ENCODE results near the gene CD6. TPM values are rescaled to one million over a fixed set of nuclear protein-coding genes. Genes with fewer than 3 reads are reported as not detected.

CD6 gene
- total and polyA plus RNA-seq, 4 donors, result 1.2 to 3.1 (median 1.7) TPM

GRCh38 chr11:60935676-60936442 is 35.6 kb upstream of the CD6 start:
- Histone ChIP-seq H3K27ac (ENCODE audit: low read depth in 1 of 2, low read length in 1 of 2) (peak overlapping the region; percentile 20 to 41), H3K36me3 (ENCODE audit: control insufficient read depth in 4 of 4, insufficient read depth in 4 of 4, low read length in 4 of 4) (peaks cover 0 to 14% (median 7%) of the 10 kb centered on the region in 4 donors)

GRCh38 chr11:60936467-60937143 is 34.9 kb upstream of the CD6 start:
- ATAC-seq (ENCODE audit: insufficient read depth, low FRiP score) (no peak), DNase-seq (no peak)
- Histone ChIP-seq H3K4me3 (no peak overlapping the region), H3K27me3 (ENCODE audit: control insufficient read depth in 3 of 3, insufficient read depth in 3 of 3, low read length in 2 of 3) (no peaks in the 10 kb centered on the region), H3K27ac (ENCODE audit: low read depth in 1 of 2, low read length in 1 of 2) (peak overlapping the region; percentile 41 to 85), H3K9ac (ENCODE audit: insufficient read depth in 1 of 2, low read length in 2 of 2) (no peak overlapping the region), H3K36me3 (ENCODE audit: control insufficient read depth in 4 of 4, insufficient read depth in 4 of 4, low read length in 4 of 4) (peaks cover 0 to 20% (median 6%) of the 10 kb centered on the region in 4 donors), H3K4me1 (ENCODE audit: control insufficient read depth in 5 of 5, insufficient read depth in 5 of 5, low read length in 5 of 5) (peaks cover 0 to 14% (median 0%) of the 10 kb centered on the region in 5 donors), H3K9me3 (ENCODE audit: control insufficient read depth in 4 of 4, insufficient read depth in 3 of 4, low read length in 3 of 4) (no peaks in the 10 kb centered on the region)
- 86 to 88% methylated on average over 17 to 18 of the region's 18 CpGs for WGBS, 2 donors
- TF ChIP-seq CTCF (IDR thresholded peaks at IDR 0.05; ENCODE audit: control extremely low read depth, extremely low read depth), result no peak

More at GRCh38 chr11:60935676-60936442, 35.6 kb upstream of the CD6 start:
- H3K9me3 ChIP-seq (ENCODE audit: control insufficient read depth in 4 of 4, insufficient read depth in 3 of 4, low read length in 3 of 4), result no peaks in the 10 kb centered on the region
- no peak overlapping the region for H3K4me3 ChIP-seq
- H3K9ac ChIP-seq (ENCODE audit: insufficient read depth in 1 of 2, low read length in 2 of 2), result no peak overlapping the region
- WGBS, 2 donors, result 91 to 92% methylated on average over 23 to 27 of the region's 27 CpGs
- H3K4me1 ChIP-seq (ENCODE audit: control insufficient read depth in 5 of 5, insufficient read depth in 5 of 5, low read length in 5 of 5), result peaks cover 0 to 14% (median 0%) of the 10 kb centered on the region in 5 donors
- H3K27me3 ChIP-seq (ENCODE audit: control insufficient read depth in 3 of 3, insufficient read depth in 3 of 3, low read length in 2 of 3), result no peaks in the 10 kb centered on the region
- no peak for DNase-seq
- TF ChIP-seq CTCF (IDR thresholded peaks at IDR 0.05; ENCODE audit: control extremely low read depth, extremely low read depth), result no peak
- no peak for ATAC-seq (ENCODE audit: insufficient read depth, low FRiP score)

- peaks cover 0 to 24% (median 4%) of the 10 kb centered on the region in 4 donors for H3K36me3 ChIP-seq (ENCODE audit: control insufficient read depth in 4 of 4, insufficient read depth in 4 of 4, low read length in 4 of 4)
Measured at GRCh38 chr11:60937144-60937527, 34.3 kb upstream of the CD6 start.

More at GRCh38 chr11:60937144-60937527, 34.3 kb upstream of the CD6 start:
- H3K9ac ChIP-seq (ENCODE audit: insufficient read depth in 1 of 2, low read length in 2 of 2), result no peak overlapping the region
- H3K27me3 ChIP-seq (ENCODE audit: control insufficient read depth in 3 of 3, insufficient read depth in 3 of 3, low read length in 2 of 3), result no peaks in the 10 kb centered on the region
- H3K4me1 ChIP-seq (ENCODE audit: control insufficient read depth in 5 of 5, insufficient read depth in 5 of 5, low read length in 5 of 5), result peaks cover 0 to 16% (median 4%) of the 10 kb centered on the region in 5 donors
- no peaks in the 10 kb centered on the region for H3K9me3 ChIP-seq (ENCODE audit: control insufficient read depth in 4 of 4, insufficient read depth in 3 of 4, low read length in 3 of 4)
- H3K4me3 ChIP-seq, result no peak overlapping the region
- H3K27ac ChIP-seq (ENCODE audit: low read depth in 1 of 2, low read length in 1 of 2), result peak overlapping the region; percentile 41 to 85
- DNase-seq (no peak), ATAC-seq (ENCODE audit: insufficient read depth, low FRiP score) (no peak)
- no peak for TF ChIP-seq CTCF (IDR thresholded peaks at IDR 0.05; ENCODE audit: control extremely low read depth, extremely low read depth)
- 67 to 83% methylated on average over 12 of the region's 12 CpGs for WGBS, 2 donors

All from lung (tissue), 12 donors.